Measurements from ENCODE around the gene CXCL14. TPM values are rescaled to one million over a fixed set of nuclear protein-coding genes. Genes with fewer than 3 reads are reported as not detected.

The CXCL14 gene
- total RNA-seq, 1 donor, result not detected

DNA sequence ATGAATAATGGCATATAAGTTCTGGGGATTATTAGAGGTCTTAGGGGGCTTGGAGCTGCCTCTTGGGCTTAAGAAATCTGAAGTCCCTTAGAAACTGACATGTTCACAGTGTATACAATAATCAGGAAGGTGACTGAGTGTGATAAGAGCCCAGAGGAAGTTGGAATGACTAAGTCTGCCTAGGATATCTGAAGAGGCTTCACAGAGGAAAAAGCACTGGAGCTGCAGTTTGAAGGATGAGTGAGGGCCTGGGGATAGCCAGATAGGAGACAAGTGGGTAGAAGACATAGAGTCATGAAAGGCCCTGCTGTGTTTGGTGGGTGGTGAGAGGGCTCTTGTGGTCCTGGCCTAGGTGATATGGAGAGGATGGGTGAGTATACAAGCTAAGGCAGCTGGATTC, 51.9 kb downstream of the CXCL14 start:
- no peak for DNase-seq (ENCODE audit: insufficient read length, low spot score, missing footprints)
- H4K20me1 ChIP-seq (ENCODE audit: insufficient read depth, low read length), result no peaks in the 10 kb centered on the region
- no peaks in the 10 kb centered on the region for H3K79me2 ChIP-seq (ENCODE audit: insufficient read depth, low read length)
- H3K27me3 ChIP-seq (ENCODE audit: insufficient read depth, low read length), result peaks cover 35% of the 10 kb centered on the region
- no peak overlapping the region for H3K27ac ChIP-seq (ENCODE audit: low read depth, low read length)
- TF ChIP-seq, protein P1, sequence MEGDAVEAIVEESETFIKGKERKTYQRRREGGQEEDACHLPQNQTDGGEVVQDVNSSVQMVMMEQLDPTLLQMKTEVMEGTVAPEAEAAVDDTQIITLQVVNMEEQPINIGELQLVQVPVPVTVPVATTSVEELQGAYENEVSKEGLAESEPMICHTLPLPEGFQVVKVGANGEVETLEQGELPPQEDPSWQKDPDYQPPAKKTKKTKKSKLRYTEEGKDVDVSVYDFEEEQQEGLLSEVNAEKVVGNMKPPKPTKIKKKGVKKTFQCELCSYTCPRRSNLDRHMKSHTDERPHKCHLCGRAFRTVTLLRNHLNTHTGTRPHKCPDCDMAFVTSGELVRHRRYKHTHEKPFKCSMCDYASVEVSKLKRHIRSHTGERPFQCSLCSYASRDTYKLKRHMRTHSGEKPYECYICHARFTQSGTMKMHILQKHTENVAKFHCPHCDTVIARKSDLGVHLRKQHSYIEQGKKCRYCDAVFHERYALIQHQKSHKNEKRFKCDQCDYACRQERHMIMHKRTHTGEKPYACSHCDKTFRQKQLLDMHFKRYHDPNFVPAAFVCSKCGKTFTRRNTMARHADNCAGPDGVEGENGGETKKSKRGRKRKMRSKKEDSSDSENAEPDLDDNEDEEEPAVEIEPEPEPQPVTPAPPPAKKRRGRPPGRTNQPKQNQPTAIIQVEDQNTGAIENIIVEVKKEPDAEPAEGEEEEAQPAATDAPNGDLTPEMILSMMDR (IDR thresholded peaks at IDR 0.05; ENCODE audit: extremely low read depth, low read depth, low read length), result no peak
- no peaks in the 10 kb centered on the region for H3K4me1 ChIP-seq (ENCODE audit: insufficient read depth, low read length)
- H2AFZ ChIP-seq (ENCODE audit: low read length), result no peak overlapping the region
- no peaks in the 10 kb centered on the region for H3K9me3 ChIP-seq (ENCODE audit: low read depth, low read length)
- no peaks in the 10 kb centered on the region for H3K36me3 ChIP-seq (ENCODE audit: insufficient read depth, low read length)
- no peak overlapping the region for H3K4me3 ChIP-seq (ENCODE audit: insufficient read depth, low read length)
- no peak overlapping the region for H3K4me2 ChIP-seq (ENCODE audit: insufficient read depth, low read length)

DNA sequence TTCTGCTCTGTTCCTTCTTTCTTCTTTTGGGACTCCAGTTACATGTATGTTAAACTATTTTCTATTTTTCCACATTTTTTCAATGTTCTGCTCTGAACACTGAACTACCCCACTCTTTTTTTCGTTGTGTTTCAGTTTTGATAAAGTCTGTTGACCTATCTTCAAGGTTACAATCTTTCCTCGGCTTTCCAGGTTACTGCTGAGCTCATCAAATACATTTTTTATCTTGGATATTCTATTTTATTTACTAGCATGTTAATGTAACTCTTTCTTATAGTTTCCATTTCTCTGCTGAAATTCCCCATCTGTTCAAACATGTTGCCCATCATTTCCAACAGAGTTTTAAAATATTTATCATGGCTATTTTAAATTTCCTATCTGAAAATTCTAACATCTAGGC, 56.8 kb downstream of the CXCL14 start:
- Histone ChIP-seq H3K36me3 (ENCODE audit: insufficient read depth, low read length) (no peaks in the 10 kb centered on the region), H3K9me3 (ENCODE audit: low read depth, low read length) (no peaks in the 10 kb centered on the region), H3K27me3 (ENCODE audit: insufficient read depth, low read length) (peaks cover 38% of the 10 kb centered on the region), H3K4me2 (ENCODE audit: insufficient read depth, low read length) (no peak overlapping the region), H4K20me1 (ENCODE audit: insufficient read depth, low read length) (no peaks in the 10 kb centered on the region), H3K4me1 (ENCODE audit: insufficient read depth, low read length) (no peaks in the 10 kb centered on the region), H2AFZ (ENCODE audit: low read length) (no peak overlapping the region), H3K79me2 (ENCODE audit: insufficient read depth, low read length) (no peaks in the 10 kb centered on the region), H3K27ac (ENCODE audit: low read depth, low read length) (no peak overlapping the region), H3K4me3 (ENCODE audit: insufficient read depth, low read length) (no peak overlapping the region)
- DNase-seq (ENCODE audit: insufficient read length, low spot score, missing footprints), result no peak
- TF ChIP-seq, protein P1 (IDR thresholded peaks at IDR 0.05; ENCODE audit: extremely low read depth, low read depth, low read length), result no peak

Other genes starting within 250 kb of the CXCL14 start
- 150 and 162 TPM in 2 replicates for gene MACROH2A1, start 179.8 kb downstream of the CXCL14 start, total RNA-seq
- not detected in 2 replicates for gene DCANP1, start 131.6 kb downstream of the CXCL14 start, total RNA-seq
- gene TIFAB, start 126.6 kb downstream of the CXCL14 start, total RNA-seq, result not detected in 2 replicates
- not detected in 2 replicates for gene NEUROG1, start 43.0 kb downstream of the CXCL14 start, total RNA-seq

Measured in osteoblast (primary cell).